CD14-positive monocyte (primary cell): ENCODE measurements around the gene WHRN. TPM values are rescaled to one million over a fixed set of nuclear protein-coding genes. Genes with fewer than 3 reads are reported as not detected.

Experiments
- DNase-seq, 3 donors: peaks; one replicate each; pipeline ENCODE4 v3.0.0-alpha.2; 2011 to 2022
- H2AFZ ChIP-seq: 2 replicates; pipeline ENCODE4 v1.6.0; 2012; ENCODE audit warnings: mild to moderate bottlenecking, low read depth, low read length, inconsistent platforms; ENCODE audit not compliant: insufficient read depth, poor library complexity, severe bottlenecking
- H3K27ac ChIP-seq, 2 donors: 1 replicate in 1 of 2; 2 replicates in 1 of 2; pipeline ENCODE4 v1.5.1; 2012 to 2013; ENCODE audit warnings: low read length in 2 of 2, control low read depth in 1 of 2, inconsistent platforms in 1 of 2, low read depth in 1 of 2, mild to moderate bottlenecking in 1 of 2
- H3K27me3 ChIP-seq, 2 donors: one replicate each; pipeline versions ENCODE4 v1.6.0 to v1.6.1; 2011 to 2013; ENCODE audit warnings: low read length in 2 of 2; ENCODE audit not compliant: control insufficient read depth in 2 of 2, insufficient read depth in 2 of 2
- H3K36me3 ChIP-seq, 2 donors: replicated peaks in 1 of 2; 1 replicate in 1 of 2; 2 replicates in 1 of 2; pipeline versions ENCODE4 v1.5.1 to v1.6.1; 2012 to 2013; ENCODE audit warnings: low read length in 2 of 2, control low read depth in 1 of 2, inconsistent platforms in 1 of 2, mild to moderate bottlenecking in 1 of 2; ENCODE audit not compliant: insufficient read depth in 2 of 2, control insufficient read depth in 1 of 2
- H3K4me1 ChIP-seq, 2 donors: 1 replicate in 1 of 2; 2 replicates in 1 of 2; pipeline versions ENCODE4 v1.5.1 to v1.6.1; 2012 to 2013; ENCODE audit warnings: low read length in 2 of 2, control low read depth in 1 of 2, inconsistent platforms in 1 of 2, mild to moderate bottlenecking in 1 of 2, moderate library complexity in 1 of 2; ENCODE audit not compliant: insufficient read depth in 2 of 2, control insufficient read depth in 1 of 2
- H3K4me2 ChIP-seq: replicated peaks from 2 replicates; pipeline ENCODE3; 2012; ENCODE audit warnings: low read length, moderate library complexity, mild to moderate bottlenecking; ENCODE audit not compliant: poor library complexity, severe bottlenecking; ENCODE audit errors: extremely low read depth
- H3K4me3 ChIP-seq, 3 experiments: fragments of 200-600 bp in 1 of 3; sonication (generic) in 1 of 3; replicated peaks in 1 of 3; 1 replicate in 2 of 3; 2 replicates in 1 of 3; pipeline ENCODE4 v1.5.1; 2011 to 2013; ENCODE audit warnings: low read length in 3 of 3, mild to moderate bottlenecking in 3 of 3, control low read depth in 2 of 3, low read depth in 2 of 3, inconsistent platforms in 1 of 3, moderate library complexity in 1 of 3
- H3K79me2 ChIP-seq: 2 replicates; pipeline ENCODE4 v1.6.0; 2012; ENCODE audit warnings: mild to moderate bottlenecking, control low read depth, inconsistent platforms, low read length, moderate library complexity; ENCODE audit not compliant: insufficient read depth
- H3K9ac ChIP-seq: 2 replicates; pipeline ENCODE4 v1.6.0; 2017; ENCODE audit warnings: low read length, mild to moderate bottlenecking; ENCODE audit not compliant: insufficient read depth, poor library complexity, severe bottlenecking
- H3K9me3 ChIP-seq, 2 donors: replicated peaks in 1 of 2; 1 replicate in 1 of 2; 2 replicates in 1 of 2; pipeline versions ENCODE4 v1.5.1 to v1.6.1; 2012 to 2013; ENCODE audit warnings: low read length in 2 of 2, control low read depth in 1 of 2; ENCODE audit not compliant: control insufficient read depth in 1 of 2, insufficient read depth in 1 of 2
- H4K20me1 ChIP-seq: 2 replicates; pipeline ENCODE4 v1.6.0; 2012; ENCODE audit warnings: mild to moderate bottlenecking, low read length, control low read depth, moderate library complexity; ENCODE audit not compliant: insufficient read depth
- H3K27ac Mint-ChIP-seq, 7 donors: one replicate each; pipeline ENCODE4 v1.8.0; 2020; ENCODE audit warnings: mild to moderate bottlenecking in 7 of 7, mixed read lengths in 7 of 7, moderate library complexity in 6 of 7, inconsistent platforms in 2 of 7
- H3K27me3 Mint-ChIP-seq, 3 donors: one replicate each; pipeline ENCODE4 v1.8.0; 2021 to 2022; ENCODE audit warnings: low read depth in 3 of 3, mild to moderate bottlenecking in 3 of 3, mixed read lengths in 3 of 3, moderate library complexity in 3 of 3, inconsistent platforms in 1 of 3
- H3K36me3 Mint-ChIP-seq, 2 donors: one replicate each; pipeline ENCODE4 v1.8.0; 2020; ENCODE audit warnings: mixed read lengths in 2 of 2, inconsistent platforms in 1 of 2, mild to moderate bottlenecking in 1 of 2
- H3K4me1 Mint-ChIP-seq: one replicate; pipeline ENCODE4 v1.8.0; 2020; ENCODE audit warnings: mild to moderate bottlenecking, mixed read lengths
- H3K4me3 Mint-ChIP-seq, 2 donors: one replicate each; pipeline ENCODE4 v1.8.0; 2020; ENCODE audit warnings: mild to moderate bottlenecking in 2 of 2, mixed read lengths in 2 of 2, moderate library complexity in 1 of 2
- H3K9me3 Mint-ChIP-seq, 7 donors: one replicate each; pipeline ENCODE4 v1.8.0; 2020 to 2022; ENCODE audit warnings: mixed read lengths in 7 of 7, mild to moderate bottlenecking in 6 of 7, moderate library complexity in 6 of 7, inconsistent platforms in 2 of 7
- WGBS: methylation state at CpG from one replicate; pipeline ENCODE4 v1.1.5; 2013; ENCODE audit warnings: missing lambda C conversion rate; ENCODE audit not compliant: insufficient coverage; 5-methylcytosine and 5-hydroxymethylcytosine counted together
- intact Hi-C, 2 donors: fragments of 100-400 bp; cut with micrococcal nuclease; formaldehyde crosslinking; loops; one replicate each; pipeline versions ENCODE4 v1.15.0 to v1.15.1; 2023
- polyA plus RNA-seq, 3 donors: library from polyadenylated mRNA; depleted of rRNA in 1 of 3; unstranded in 2 of 3; stranded (reverse) in 1 of 3; fragments of 300-500 nt in 2 of 3; fragments of >200 nt in 1 of 3; fragmentation: Illumina TruSeq in 2 of 3; gene quantifications; 1 replicate in 2 of 3; 2 replicates in 1 of 3; pipeline ENCODE4 v1.2.3, GENCODE V29; 2012 to 2021
- TF ChIP-seq, protein P1 (sequence below): fragments of 200-600 bp; IDR thresholded peaks from one replicate; pipeline ENCODE4 v1.8.0; 2022; ENCODE audit warnings: antibody characterized with exemption, mild to moderate bottlenecking

WHRN gene
- polyA plus RNA-seq, 3 donors: 0.13 to 0.59 (median 0.30) TPM

DNA sequence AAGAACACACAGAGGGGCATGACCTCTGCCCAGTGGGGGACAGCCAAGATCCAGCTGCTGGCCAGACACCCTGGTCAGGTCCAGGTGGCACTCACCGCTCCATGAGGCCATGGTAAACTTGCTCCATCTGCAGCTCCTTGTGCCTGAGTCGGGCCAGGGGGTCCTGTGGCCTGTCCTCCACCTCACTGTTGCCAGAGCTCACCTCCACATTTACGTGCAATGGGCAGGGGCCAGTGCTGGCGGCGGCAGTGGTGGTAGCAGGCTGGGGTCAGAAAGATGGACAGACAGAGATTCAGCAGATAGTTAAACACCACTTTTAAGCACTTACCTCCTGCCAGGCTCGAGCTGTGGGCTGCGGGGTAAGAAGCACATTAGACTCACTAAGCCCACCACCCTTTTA, 145.5 kb downstream of the WHRN start:
- no peak overlapping the region for H3K9ac ChIP-seq
- H3K4me3 ChIP-seq: no peak overlapping the region
- H3K4me1 ChIP-seq: peaks cover 15 to 18% of the 10 kb centered on the region in 2 donors
- 100% methylated on average over 1 of the region's 7 CpGs for WGBS
- H3K4me1 Mint-ChIP-seq: peaks cover 22% of the 10 kb centered on the region
- DNase-seq: no peak
- H3K27ac ChIP-seq: peak overlapping the region in 1 of 2 donors; percentile 51
- H2AFZ ChIP-seq: no peak overlapping the region
- no peaks in the 10 kb centered on the region for H3K27me3 Mint-ChIP-seq
- no peaks in the 10 kb centered on the region for H3K27me3 ChIP-seq
- H3K4me2 ChIP-seq: no peak overlapping the region
- peaks cover 78% of the 10 kb centered on the region for H4K20me1 ChIP-seq
- H3K36me3 Mint-ChIP-seq: peaks cover 96 to 100% of the 10 kb centered on the region in 2 donors
- peaks cover 76% of the 10 kb centered on the region for H3K79me2 ChIP-seq
- H3K36me3 ChIP-seq: peaks cover 94 to 96% of the 10 kb centered on the region in 2 donors
- peak overlapping the region in 5 of 7 donors; percentile 68 to 89 (median 83) for H3K27ac Mint-ChIP-seq
- TF ChIP-seq, protein P1, sequence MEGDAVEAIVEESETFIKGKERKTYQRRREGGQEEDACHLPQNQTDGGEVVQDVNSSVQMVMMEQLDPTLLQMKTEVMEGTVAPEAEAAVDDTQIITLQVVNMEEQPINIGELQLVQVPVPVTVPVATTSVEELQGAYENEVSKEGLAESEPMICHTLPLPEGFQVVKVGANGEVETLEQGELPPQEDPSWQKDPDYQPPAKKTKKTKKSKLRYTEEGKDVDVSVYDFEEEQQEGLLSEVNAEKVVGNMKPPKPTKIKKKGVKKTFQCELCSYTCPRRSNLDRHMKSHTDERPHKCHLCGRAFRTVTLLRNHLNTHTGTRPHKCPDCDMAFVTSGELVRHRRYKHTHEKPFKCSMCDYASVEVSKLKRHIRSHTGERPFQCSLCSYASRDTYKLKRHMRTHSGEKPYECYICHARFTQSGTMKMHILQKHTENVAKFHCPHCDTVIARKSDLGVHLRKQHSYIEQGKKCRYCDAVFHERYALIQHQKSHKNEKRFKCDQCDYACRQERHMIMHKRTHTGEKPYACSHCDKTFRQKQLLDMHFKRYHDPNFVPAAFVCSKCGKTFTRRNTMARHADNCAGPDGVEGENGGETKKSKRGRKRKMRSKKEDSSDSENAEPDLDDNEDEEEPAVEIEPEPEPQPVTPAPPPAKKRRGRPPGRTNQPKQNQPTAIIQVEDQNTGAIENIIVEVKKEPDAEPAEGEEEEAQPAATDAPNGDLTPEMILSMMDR: no peak
- H3K9me3 ChIP-seq: no peaks in the 10 kb centered on the region
- no peak overlapping the region for H3K4me3 Mint-ChIP-seq
- peaks cover 0 to 3% (median 0%) of the 10 kb centered on the region in 7 donors for H3K9me3 Mint-ChIP-seq
- intact Hi-C loops: loop anchor here in 1 of 2 donors (5.0 kb wide), 1 partner anchor 38 kb away; no protein-coding TSS in a partner anchor

DNA sequence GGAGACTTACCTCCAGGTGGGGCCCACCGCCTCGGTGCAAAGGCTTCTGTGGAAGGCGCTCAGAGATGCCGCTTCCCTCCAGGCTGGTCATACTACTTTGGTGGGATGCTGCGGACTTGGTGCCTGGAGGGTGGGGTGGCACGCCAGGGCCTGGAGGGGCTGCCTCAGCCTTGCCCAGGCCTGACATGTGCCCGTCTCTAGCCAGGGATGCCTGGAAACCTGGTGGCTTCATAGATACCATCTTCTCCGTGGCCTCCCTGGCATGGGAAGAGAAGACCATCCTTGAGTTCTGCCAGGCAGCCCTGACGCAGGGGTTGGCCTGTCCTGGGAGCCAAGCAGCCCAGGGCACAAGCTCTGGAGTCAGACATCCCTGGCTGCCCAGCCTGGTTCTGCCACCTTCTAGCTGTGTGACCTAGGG, 147.4 kb downstream of the WHRN start:
- H2AFZ ChIP-seq: no peak overlapping the region
- Mint-ChIP-seq H3K4me3 (no peak overlapping the region), H3K4me1 (peaks cover 4% of the 10 kb centered on the region), H3K36me3 (peaks cover 89 to 97% of the 10 kb centered on the region in 2 donors), H3K27me3 (no peaks in the 10 kb centered on the region), H3K9me3 (no peaks in the 10 kb centered on the region), H3K27ac (peak overlapping the region in 4 of 7 donors; percentile 9 to 31 (median 26))
- intact Hi-C loops: no loop called here
- no peaks in the 10 kb centered on the region for H3K4me1 ChIP-seq
- TF ChIP-seq, protein P1: no peak
- peaks cover 98% of the 10 kb centered on the region in 2 donors for H3K36me3 ChIP-seq
- peaks cover 62% of the 10 kb centered on the region for H3K79me2 ChIP-seq
- 95% methylated on average over 9 of the region's 9 CpGs for WGBS
- DNase-seq: no peak
- H3K4me3 ChIP-seq: no peak overlapping the region
- H3K9ac ChIP-seq: no peak overlapping the region
- H4K20me1 ChIP-seq: peaks cover 89% of the 10 kb centered on the region
- no peak overlapping the region for H3K4me2 ChIP-seq
- H3K9me3 ChIP-seq: no peaks in the 10 kb centered on the region
- peak overlapping the region in 1 of 2 donors; percentile 62 for H3K27ac ChIP-seq
- no peaks in the 10 kb centered on the region for H3K27me3 ChIP-seq
